Inflammatory macrophage treated with lipopolysaccharide for 1 hour (primary cell): ENCODE data around the gene KIF26B.

Source experiments
- DNase-seq, 2 donors: peaks; one replicate each; pipeline ENCODE4 v3.0.0-alpha.2; 2020 to 2022

KIF26B gene

DNA sequence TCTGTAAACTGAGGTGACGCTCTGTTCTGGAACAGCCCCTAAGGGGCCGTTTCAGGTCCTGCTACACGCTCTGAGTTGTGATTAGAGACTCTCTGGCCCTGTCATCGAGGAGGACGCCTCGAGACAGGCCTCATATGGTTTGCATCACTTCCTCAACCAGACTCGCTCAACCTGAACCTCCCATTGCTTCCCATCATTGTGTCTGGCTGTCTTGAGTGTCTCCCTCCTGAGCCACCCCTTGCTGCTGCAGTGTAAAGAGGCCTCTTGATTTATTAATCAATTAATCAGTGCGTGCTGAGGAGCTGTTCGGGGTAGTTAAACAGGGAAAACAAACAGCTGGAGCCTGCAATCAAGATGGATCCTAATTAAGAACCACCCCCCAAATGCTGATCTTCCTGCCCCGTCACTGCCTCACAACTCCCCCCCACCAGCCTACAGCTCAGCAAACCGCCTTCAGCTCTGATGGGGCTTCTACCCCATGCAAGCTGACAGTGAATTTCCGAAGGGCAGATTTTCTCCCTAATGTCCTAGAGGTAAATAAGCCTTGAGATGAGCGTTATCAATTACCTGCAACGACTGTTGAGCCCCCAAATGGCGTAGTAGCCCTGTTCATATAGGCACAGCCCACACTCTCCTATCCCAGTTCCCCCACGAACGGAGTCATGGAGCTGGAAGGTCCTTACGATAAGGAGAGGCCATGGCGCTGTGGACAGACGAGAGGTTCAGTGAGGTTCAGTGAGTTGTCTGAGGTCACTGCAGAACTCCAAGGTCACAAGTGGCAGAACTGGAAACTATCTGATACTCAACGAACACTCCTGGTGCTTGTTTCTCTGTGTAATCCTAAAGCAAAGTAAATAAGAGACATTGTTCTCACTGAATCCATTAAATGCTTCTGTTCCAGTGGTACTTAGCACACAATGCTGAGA lies 210.6 kb downstream of the KIF26B start:
- no peak for DNase-seq

DNA sequence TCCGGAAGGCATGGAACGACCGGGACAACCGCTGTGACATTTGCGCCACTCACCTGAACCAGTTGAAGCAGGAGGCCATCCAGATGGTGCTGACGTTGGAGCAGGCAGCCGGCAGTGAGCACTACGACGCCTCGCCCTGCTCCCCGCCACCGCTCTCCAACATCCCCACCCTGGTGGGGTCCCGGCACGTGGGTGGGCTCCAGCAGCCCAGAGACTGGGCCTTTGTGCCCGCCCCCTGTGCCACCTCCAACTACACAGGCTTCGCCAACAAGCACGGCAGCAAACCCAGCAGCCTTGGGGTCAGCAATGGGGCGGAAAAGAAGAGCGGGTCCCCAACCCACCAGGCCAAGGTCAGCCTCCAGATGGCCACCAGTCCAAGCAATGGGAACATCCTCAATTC lies 212.1 kb downstream of the KIF26B start:
- no peak for DNase-seq

DNA sequence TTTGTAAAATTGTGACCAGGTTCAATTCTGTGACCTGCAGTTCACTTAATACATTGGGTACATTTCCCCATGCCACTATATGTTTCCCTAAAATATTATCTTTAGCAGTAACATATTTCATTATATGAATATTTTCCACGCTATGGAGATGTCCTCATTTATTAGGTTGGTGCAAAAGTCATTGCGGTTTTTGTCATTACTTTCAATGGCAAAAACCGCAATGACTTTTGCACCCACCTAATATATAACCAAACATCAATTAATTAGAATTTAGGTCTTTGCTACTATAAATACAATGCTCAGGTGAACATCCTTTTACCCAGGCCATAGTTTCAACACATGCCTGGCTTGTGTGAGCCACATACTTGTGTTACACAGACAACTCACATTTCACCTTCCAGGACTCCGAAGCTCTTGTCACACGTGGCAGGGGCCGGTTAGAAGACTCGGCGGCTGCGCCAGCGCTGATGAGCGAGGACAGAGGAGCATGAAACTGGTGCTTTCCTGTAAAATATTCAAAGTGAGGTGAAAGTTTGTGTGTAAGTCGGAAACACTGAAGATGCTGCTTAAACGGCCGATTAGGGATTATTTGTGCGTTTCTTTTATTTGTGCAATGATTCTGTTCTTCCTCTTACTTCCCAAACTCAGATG lies 215.5 kb downstream of the KIF26B start:
- DNase-seq, result no peak

DNA sequence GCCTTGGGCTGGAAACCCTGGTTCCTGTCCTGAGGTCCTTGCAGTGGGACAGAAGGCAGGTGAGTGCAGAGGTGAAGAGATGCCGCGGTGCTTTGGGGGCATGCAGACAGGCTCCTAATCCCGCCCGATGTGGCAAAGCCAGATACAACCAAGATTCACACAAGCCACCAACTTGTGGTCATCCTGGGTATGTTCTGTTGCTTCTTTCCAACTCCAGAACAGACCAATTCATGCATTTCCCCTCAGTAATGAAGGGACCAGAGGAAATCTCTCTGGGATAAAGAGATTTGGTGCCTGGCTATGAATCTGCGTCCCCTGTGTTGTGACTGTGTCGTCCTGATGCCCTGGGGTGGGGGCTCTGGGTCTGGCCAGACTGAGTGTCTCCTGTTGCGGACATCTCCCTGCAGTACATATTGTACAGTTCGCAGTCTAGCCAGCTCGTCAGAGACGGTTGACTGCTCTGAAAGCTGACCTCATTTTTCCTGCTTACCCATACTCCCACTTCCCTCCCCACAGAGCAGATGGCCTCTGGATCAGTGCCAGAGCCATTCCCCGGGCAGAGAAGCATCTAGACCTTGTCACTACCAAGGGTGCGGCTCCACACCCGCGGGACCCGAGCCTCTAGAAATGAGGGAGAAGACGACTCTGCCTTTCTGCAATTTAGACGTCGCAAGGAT lies 216.3 kb downstream of the KIF26B start:
- no peak for DNase-seq

DNA sequence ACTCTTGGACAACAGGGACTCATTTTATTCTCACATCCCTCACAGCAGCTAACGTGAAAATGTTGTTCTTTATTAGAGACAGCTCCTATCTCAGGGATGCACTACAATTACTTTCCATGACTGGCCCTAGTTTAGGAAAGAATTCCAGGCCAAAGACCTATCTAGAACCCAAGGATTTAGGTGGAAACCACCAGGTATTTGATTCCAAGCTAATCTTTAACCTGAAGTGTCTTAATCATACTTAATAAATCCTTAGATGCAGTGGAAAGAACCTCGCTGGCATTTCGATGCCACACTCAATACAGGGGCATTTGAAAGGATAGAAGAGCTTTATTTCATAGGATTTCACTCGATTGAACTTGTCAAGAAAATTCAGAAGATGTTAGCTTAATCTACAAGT lies 218.3 kb downstream of the KIF26B start:
- no peak for DNase-seq

- DNase-seq, result no peak
Observed at GRCh38 chr1:245375789-245376460, 221.1 kb downstream of the KIF26B start.

DNA sequence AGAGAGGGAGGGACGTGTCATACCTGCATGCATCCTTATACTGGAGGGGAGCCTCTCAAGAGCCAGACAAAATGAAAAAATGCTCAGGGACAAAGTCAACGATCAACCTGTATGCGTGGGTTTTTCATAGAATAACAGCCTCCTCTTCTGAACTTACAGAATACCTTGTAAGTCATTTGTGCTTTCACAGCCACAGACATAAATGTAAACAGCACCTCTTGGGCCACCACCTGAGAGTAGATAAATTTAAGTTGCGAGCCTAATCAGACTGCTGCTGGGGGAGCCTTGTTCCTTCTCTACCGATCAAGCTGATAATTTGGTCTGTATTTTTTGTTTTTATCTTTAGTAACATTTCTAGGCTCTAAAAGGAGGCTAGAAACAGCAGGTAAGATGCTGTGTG lies 223.1 kb downstream of the KIF26B start:
- no peak for DNase-seq

DNA sequence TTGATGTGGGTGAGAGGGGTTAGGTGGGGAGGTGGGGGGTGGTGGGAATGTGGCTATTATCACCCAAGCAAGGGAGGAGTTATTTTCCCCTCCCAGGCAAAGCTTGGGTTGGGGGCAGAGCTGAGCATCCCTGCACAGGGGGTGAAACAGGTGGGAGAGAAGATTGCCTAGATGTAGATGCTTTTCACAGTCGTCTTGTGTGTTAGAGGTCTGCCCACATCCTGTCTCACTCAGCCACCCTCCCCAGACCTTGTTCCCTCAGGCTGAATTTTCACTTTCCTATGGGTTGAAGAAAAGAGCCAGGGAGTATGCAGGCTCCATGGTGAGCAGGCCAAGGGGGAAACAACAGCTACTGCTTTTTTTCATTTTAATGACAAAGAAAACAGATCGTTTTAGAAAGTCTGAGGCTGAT lies 223.5 kb downstream of the KIF26B start:
- DNase-seq, result no peak

DNA sequence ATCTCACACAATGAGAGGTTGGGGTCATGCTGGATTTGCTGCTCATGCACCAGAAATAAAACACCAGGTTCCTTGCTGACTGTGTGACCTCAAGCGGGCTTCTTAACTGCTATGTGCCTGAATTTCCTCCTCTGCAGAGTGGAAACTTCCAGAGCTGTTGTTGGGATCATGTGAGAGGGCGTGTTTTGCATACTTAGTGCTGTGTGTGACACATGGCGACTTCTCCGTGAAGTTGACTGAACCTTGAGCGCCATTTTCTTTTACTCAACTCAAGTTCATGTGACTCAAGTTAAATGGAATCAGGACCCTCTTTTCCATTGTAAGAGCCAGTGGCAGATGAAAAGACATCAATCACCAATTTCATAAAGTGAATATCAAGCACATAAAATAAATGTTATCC lies 224.0 kb downstream of the KIF26B start:
- no peak for DNase-seq

GRCh38 chr1:245380790-245381535 lies 226.2 kb downstream of the KIF26B start:
- DNase-seq, result no peak

GRCh38 chr1:245382981-245383380 lies 228.2 kb downstream of the KIF26B start:
- DNase-seq, result no peak

GRCh38 chr1:245383396-245384330 lies 228.9 kb downstream of the KIF26B start:
- no peak for DNase-seq

DNA sequence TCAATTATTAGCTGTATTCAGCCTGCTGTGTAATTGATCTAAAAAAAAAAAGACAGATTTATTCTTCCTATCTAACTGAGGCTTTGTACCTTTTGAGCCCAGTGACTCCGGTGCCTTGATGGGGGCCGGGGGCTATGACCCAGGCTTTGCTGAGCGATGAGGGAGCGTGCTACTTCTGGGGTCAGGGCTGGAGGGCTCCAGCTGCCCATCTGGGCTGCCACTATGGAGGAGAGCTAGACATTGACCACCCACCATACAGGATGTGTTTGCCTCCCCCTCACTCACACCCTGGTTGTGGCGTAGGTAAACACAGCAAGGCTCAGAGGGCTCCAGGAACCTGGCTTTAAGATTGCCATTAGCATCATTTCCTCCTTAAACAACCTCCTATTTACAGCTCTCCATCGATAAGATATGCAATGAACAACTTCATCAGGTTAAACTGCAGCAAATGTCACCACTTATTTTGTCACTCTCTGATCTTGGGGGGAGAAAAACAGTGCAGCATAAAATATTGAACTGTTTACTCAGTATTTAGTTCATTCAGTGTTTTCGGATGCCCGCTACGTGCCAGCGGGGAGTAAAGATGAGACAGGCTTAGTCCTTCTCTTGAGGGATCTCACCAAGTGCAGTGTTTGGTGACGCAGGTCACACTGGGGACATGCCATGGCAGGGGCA lies 231.6 kb downstream of the KIF26B start:
- DNase-seq, result no peak

- DNase-seq, result no peak
Observed at GRCh38 chr1:245388687-245389086, 233.9 kb downstream of the KIF26B start.

GRCh38 chr1:245389873-245390272 lies 235.1 kb downstream of the KIF26B start:
- no peak for DNase-seq

DNA sequence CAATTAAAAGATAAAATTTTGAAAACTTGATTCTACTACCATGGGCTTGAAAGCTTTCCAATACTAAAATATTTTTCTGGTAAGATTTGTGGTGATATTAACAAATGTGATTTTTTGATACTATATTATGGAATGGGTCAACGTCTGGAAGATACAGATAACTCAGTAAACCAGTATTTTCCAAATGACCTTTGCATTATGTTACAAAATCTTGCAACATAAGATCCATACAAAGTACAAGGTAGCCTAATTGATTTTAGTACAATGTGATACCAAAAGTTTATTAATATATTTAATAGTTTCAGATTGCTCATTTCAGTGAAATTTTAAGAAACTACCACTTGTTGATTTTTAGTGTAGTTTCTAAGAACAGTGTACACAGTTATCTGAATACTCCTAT lies 236.2 kb downstream of the KIF26B start:
- DNase-seq, result no peak

- DNase-seq, result no peak
Observed at GRCh38 chr1:245393694-245394093, 238.9 kb downstream of the KIF26B start.

- DNase-seq, result no peak
Observed at GRCh38 chr1:245395680-245396079, 240.9 kb downstream of the KIF26B start.

DNA sequence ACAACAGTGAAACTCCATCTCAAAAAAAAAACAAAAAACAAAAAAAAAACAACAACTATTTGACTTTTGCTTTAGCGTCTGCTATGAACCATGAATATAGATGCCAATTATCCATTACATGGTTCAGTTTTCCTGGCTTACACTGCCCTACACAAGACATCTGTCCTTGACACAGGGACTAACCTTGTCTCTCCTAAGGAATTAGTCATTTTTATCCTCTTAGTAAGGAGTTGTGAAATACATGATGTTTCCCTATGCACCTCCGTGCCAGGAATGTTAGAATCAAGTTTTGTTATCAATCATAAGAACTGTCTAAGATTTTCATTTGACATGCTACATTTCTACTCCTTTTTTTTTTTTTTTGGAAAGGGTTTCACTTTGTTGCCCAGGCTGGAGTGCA lies 241.8 kb downstream of the KIF26B start:
- DNase-seq, result no peak

- DNase-seq, result no peak
Observed at GRCh38 chr1:245397771-245398170, 243.0 kb downstream of the KIF26B start.

- no peak for DNase-seq
Observed at GRCh38 chr1:245398180-245398579, 243.4 kb downstream of the KIF26B start.
